K562 (cell line): ENCODE data around the gene INPP5D. TPM values are rescaled to one million over a fixed set of nuclear protein-coding genes. Genes with fewer than 3 reads are reported as not detected.

ENCODE experiments used
- ATF4 ChIP-seq: fragments of 450-650 bp; formaldehyde crosslinking; IDR thresholded peaks from 2 replicates; pipeline ENCODE4 v1.4.0; 2022; ENCODE audit warnings: mild to moderate bottlenecking, moderate library complexity
- BRF1 ChIP-seq: IDR thresholded peaks from 3 replicates; pipeline ENCODE4 v1.6.1; 2011; ENCODE audit warnings: borderline replicate concordance, mild to moderate bottlenecking; ENCODE audit not compliant: insufficient read length; ENCODE audit errors: extremely low read depth
- CBFA2T3 ChIP-seq: fragments of 450-650 bp; IDR thresholded peaks from 2 replicates; pipeline ENCODE4 v1.6.1; 2017
- ETS1 ChIP-seq: conservative IDR thresholded peaks from 2 replicates; pipeline ENCODE4 v1.6.1; 2011; ENCODE audit warnings: low read depth, mild to moderate bottlenecking, low read length; ENCODE audit not compliant: control insufficient read depth
- FOXK2 ChIP-seq, 2 experiments: fragments of 450-650 bp; IDR thresholded peaks in 1 of 2; conservative IDR thresholded peaks in 1 of 2; 2 replicates each; pipeline ENCODE4 v1.6.1; 2016; ENCODE audit warnings: low read depth in 2 of 2, mild to moderate bottlenecking in 1 of 2
- MAFG ChIP-seq: fragments of 450-650 bp; conservative IDR thresholded peaks from 2 replicates; pipeline ENCODE4 v1.6.1; 2016; ENCODE audit warnings: missing genetic modification characterization, missing compliant biosample characterization
- MCM5 ChIP-seq: fragments of 450-650 bp; IDR thresholded peaks from 2 replicates; pipeline ENCODE4 v1.6.1; 2016; ENCODE audit warnings: low read depth
- MEIS2 ChIP-seq: fragments of 450-650 bp; IDR thresholded peaks from 2 replicates; pipeline ENCODE4 v1.6.1; 2014; ENCODE audit warnings: mild to moderate bottlenecking; ENCODE audit not compliant: partially characterized antibody
- NCOA2 ChIP-seq, 2 experiments: fragments of 450-650 bp; IDR thresholded peaks; 2 replicates each; pipeline ENCODE4 v1.6.1; 2018; ENCODE audit warnings: mild to moderate bottlenecking in 2 of 2, moderate library complexity in 1 of 2; ENCODE audit not compliant: partially characterized antibody in 2 of 2
- NR2C1 ChIP-seq, 2 experiments: fragments of 450-650 bp; IDR thresholded peaks; 2 replicates each; pipeline ENCODE4 v1.6.1; 2017; ENCODE audit warnings: mild to moderate bottlenecking in 2 of 2, antibody characterized with exemption in 1 of 2, inconsistent platforms in 1 of 2, missing compliant biosample characterization in 1 of 2, missing genetic modification characterization in 1 of 2
- RBM15 ChIP-seq: fragments of 200-400 bp; formaldehyde crosslinking; IDR thresholded peaks from 2 replicates; pipeline ENCODE4 v1.6.1; 2018; ENCODE audit warnings: mild to moderate bottlenecking, low read length, moderate library complexity; ENCODE audit not compliant: insufficient read depth
- RBM17 ChIP-seq: fragments of 200-400 bp; formaldehyde crosslinking; IDR thresholded peaks from 2 replicates; pipeline ENCODE4 v1.6.1; 2017; ENCODE audit warnings: low read depth, mild to moderate bottlenecking, low read length, borderline replicate concordance
- RHOXF2B ChIP-seq: fragments of 250-450 bp; sonication (Bioruptor Pico); conservative IDR thresholded peaks from 2 replicates; pipeline ENCODE4 v1.5.1; 2021
- XRCC4 ChIP-seq: IDR thresholded peaks from one replicate; pipeline ENCODE4 v1.6.1; 2011; ENCODE audit not compliant: insufficient read depth, insufficient read length; ENCODE audit errors: extremely low read depth
- ZNF707 ChIP-seq: fragments of 250-450 bp; sonication (Bioruptor Pico); conservative IDR thresholded peaks from 2 replicates; pipeline ENCODE4 v1.8.0; 2022; ENCODE audit warnings: inconsistent platforms, mild to moderate bottlenecking, moderate library complexity
- polyA plus RNA-seq, 8 experiments: library from polyadenylated mRNA; depleted of rRNA in 4 of 8; stranded (reverse) in 5 of 8; unstranded in 3 of 8; fragments of >200 nt; fragmentation: Nextera tagmentation in 2 of 8; fragmentation: Illumina TruSeq in 1 of 8; extraction: Ambion mirVana in 2 of 8; extraction: Trizol in 1 of 8; gene quantifications; 2 replicates each; pipeline versions ENCODE4 v1.2.1 to v1.2.3, GENCODE V29; 2011 to 2014; ENCODE audit warnings: inconsistent platforms in 1 of 8, missing spikeins in 1 of 8
- total RNA-seq, 7 experiments: library from RNA; depleted of rRNA in 6 of 7; stranded (reverse); fragments of >200 nt in 6 of 7; fragmentation: Illumina TruSeq in 2 of 7; extraction: Trizol in 2 of 7; gene quantifications; 2 replicates each; pipeline versions ENCODE4 v1.2.1 to v1.2.3, GENCODE V29; 2011 to 2021; ENCODE audit warnings: low replicate concordance in 1 of 7
- TF ChIP-seq, protein P1 (sequence below): fragments of 450-650 bp; IDR thresholded peaks from 2 replicates; pipeline ENCODE4 v1.6.1; 2017; ENCODE audit warnings: antibody characterized with exemption, mild to moderate bottlenecking

INPP5D gene
- total and polyA plus RNA-seq, 9 of the 15 experiments (the other 6 are each of a cell fraction or from before 2014, with no cell fraction given) = 0.55 to 6.2 (median 2.2) TPM

GRCh38 chr2:233236820-233237589 is 176.9 kb downstream of the INPP5D start (continued):
- TF ChIP-seq BRF1 (no peak), FOXK2 (conservative IDR thresholded peaks at IDR 0.05 in 1 of 2, IDR thresholded peaks at IDR 0.05 in 1 of 2; ENCODE audit: low read depth in 2 of 2) (no peak), ATF4 (CRISPR knock-in tag) (no peak), RHOXF2B (CRISPR knock-in tag) (no peak), RBM15 (no peak), MAFG (tag) (peak; percentile 33), NCOA2 (IDR thresholded peaks at IDR 0.05; ENCODE audit: partially characterized antibody in 2 of 2) (no peak), XRCC4 (no peak), RBM17 (no peak), NR2C1 (IDR thresholded peaks at IDR 0.05) (no peak), NR2C1 (tag; IDR thresholded peaks at IDR 0.05) (no peak), ZNF707 (CRISPR knock-in tag) (no peak), CBFA2T3 (0 out of 2 replicates have a peak, but pooled peaks have one; percentile 10), MEIS2 (peak; percentile 89), ETS1 (no peak), MCM5 (no peak)
- TF ChIP-seq, protein P1, sequence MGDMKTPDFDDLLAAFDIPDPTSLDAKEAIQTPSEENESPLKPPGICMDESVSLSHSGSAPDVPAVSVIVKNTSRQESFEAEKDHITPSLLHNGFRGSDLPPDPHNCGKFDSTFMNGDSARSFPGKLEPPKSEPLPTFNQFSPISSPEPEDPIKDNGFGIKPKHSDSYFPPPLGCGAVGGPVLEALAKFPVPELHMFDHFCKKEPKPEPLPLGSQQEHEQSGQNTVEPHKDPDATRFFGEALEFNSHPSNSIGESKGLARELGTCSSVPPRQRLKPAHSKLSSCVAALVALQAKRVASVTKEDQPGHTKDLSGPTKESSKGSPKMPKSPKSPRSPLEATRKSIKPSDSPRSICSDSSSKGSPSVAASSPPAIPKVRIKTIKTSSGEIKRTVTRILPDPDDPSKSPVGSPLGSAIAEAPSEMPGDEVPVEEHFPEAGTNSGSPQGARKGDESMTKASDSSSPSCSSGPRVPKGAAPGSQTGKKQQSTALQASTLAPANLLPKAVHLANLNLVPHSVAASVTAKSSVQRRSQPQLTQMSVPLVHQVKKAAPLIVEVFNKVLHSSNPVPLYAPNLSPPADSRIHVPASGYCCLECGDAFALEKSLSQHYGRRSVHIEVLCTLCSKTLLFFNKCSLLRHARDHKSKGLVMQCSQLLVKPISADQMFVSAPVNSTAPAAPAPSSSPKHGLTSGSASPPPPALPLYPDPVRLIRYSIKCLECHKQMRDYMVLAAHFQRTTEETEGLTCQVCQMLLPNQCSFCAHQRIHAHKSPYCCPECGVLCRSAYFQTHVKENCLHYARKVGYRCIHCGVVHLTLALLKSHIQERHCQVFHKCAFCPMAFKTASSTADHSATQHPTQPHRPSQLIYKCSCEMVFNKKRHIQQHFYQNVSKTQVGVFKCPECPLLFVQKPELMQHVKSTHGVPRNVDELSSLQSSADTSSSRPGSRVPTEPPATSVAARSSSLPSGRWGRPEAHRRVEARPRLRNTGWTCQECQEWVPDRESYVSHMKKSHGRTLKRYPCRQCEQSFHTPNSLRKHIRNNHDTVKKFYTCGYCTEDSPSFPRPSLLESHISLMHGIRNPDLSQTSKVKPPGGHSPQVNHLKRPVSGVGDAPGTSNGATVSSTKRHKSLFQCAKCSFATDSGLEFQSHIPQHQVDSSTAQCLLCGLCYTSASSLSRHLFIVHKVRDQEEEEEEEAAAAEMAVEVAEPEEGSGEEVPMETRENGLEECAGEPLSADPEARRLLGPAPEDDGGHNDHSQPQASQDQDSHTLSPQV = 0 out of 2 replicates have a peak, but pooled peaks have one; percentile 13
